ENCODE results near the gene TRMT112.

Gene TRMT112

DNA sequence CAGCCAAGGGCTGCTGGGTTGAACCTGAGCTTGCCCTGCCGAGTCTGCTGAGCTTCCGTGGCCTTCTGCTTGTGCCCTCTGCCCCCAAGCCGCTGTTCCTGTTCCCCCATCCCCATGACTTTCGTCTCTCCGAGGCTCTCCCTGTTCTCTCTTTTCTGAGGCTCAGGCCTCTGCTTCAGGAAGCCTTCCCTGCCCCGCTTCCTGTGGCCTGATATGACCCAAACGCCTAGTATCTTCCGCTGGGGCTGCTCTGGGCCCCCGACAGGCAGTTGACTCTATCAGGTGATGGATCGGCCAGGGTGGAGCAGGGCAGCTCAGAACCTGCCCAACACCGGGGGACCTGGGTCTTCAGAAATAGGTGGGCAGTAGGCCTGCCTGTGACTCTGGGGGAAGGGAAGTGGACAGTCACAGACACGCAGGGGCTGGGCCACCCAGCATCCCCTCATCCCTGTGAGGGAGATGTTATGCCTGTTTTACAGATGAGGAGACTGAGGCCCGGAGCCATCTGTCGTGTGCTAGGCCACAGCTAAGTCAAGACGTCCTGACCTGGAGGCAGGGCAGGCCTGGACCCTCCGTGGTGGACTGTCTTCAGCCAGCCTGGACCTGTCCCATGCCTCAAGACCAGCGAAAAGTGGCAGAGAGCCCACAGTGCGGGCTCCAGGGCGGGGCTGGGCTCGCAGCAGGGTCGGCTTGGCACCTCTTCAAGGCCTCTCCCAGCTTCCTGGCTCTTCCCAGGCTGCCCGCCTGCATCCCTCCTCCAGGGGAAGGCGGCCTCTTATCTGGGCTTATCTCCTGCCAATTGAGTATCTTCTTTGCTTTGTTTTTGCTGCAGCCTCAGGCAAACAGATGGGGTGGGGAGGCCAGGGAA is 49.1 kb downstream of the TRMT112 start:
- DNase-seq = peak in 1 of 3 experiments; percentile 31

GRCh38 chr11:64267207-64267945 is 50.0 kb downstream of the TRMT112 start:
- DNase-seq = peak in 2 of 3 experiments; percentile 27 to 55

Data from NCI-H1417 (cell line).